HG03432 (cell line): ENCODE measurements around the gene ARHGAP40.

Experiments used
- ATAC-seq: cut with Tn5 transposase; IDR thresholded peaks from one replicate; pipeline ENCODE4 v1.9.1; 2021; ENCODE audit warnings: mild to moderate bottlenecking, moderate library complexity; ENCODE audit not compliant: unreplicated experiment

The ARHGAP40 gene

DNA sequence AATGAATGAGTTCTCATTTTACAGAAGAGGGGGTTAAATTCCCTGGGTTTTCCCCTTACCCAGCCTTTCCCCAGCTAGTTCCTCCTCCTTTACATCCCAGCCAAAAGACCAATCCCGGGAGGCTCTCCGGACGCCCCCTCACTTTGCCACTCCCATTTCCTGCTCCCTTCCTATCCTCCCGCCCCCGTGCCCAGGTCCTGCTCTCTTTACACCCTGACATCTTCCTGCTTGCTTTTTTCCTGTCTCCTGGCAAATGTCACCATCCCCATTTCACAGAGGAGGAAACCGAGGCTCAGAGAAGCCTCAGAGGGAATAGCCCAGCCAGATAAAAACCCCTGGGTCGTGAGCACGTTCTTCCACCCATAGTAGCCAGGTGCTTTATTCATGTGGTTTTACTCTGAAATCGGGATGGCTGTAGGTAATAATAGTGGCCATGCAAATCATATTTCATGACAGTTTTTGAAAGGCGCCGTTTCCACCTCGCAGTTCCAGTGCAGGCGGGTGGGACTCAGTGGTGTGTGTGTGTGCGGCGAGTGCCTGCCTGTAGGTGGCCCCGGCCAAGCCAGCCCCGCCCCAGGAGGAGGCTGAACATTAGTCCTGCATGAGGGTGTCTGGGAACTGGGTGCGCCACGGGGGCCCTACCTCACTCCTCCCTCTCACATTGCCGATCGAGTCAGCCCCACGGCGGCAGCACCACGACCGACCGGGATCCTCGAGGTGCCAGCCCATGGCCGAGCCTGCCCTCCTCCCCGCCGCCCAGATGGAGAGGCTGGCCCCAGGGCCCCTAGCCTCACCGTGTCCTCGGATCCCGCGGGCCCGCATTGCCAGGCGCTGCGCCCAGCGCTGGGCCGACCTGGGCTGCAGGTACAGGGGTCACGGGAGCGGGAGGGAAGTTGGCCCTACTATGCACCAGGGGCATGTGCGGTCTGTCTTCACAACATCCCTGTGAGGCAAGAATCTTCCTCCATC, at the start of gene ARHGAP40:
TSS of gene ARHGAP40 (plus strand) at position 594 of the 969 bp plus-strand sequence.
- peak; percentile 62 for ATAC-seq

DNA sequence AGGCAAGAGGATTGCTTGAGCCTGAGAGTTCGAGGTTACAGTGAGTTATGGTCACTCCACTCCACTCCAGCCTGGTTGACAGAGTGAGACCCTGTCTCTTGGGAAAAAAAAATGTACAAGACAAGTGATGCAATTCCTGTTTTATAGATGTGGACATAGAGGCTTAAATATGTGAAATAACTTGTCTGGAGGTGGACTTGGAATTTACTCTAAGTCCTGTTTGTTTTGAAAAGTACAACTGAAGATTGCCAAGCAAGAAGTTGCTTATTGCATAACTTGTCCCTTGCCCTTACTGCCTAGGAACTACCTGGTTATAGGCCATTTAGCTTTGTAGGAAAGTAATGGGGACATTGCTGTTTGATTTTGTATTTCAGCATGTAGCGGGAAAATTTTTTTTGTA, 46.6 kb upstream of the ARHGAP40 start:
- no peak for ATAC-seq

DNA sequence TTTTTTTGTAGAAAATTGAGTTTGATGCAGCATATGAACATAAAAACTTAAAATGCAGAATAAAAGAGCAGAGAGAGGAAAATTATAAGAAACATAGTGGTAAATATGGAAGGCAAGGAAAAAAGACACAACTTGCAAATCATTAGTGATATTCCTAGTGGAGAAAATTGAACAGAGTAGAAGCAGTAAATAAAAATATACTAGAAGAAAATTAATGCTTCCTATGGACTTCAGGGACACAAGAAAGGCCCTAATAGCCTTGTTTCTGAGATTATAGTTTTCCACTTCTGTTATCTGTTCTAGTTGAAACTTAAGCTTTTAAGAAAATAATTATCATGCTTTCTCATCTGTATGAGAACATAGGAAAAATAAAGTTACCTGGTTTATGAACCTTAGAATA, 46.2 kb upstream of the ARHGAP40 start:
- no peak for ATAC-seq

DNA sequence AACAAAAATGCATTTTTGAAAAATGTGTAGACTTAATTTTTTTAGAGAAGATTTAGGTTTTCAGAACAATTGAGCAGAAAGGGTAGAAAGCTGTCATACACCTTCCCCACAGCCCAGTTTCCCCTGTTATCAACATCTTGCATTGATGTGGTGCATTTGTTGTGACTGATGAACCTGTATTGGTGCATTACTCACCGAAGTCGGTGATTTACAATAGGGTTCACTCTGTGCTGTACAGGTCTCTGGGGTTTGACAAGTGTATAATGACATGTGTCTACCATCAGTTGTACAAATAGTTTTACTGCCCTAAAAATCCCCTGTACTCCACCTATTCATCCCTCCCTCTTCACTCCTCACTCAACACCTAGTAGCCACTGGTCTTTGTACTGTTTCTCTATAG, 44.4 kb upstream of the ARHGAP40 start:
- no peak for ATAC-seq

DNA sequence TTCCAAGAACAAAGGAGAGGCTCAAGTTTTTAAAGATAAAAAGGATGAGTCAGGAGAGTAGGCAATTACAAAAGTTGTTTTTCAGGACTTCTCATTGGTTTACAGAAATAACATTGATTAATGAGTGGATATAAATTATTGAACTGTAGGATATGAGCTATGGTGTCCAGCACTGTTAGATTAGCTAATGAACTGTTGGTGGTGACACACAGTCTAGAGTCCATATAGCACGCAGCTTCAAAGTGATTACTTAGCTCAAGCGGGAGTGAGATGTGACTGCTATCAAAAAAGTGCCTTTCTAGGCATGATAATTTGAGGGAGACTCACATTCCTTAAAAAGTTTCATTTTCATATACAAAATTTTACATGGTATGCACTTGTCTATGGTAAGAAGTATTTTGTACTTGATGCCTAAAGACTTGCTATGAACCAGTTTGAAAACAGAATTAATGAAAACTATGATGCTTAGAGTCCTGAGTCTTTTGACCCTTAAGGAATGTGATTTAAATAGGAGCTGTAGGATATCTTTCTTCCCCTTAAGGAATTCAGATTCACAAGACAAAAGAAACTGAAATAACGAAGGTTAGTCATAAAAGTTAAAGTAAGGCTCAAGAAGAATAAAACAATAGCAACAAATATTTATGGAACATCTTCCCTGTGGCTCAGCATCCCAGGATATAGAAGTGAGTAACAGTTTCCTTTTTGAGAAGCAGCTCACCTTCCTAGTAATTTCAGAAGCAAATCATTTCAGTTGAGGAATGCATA, 42.8 kb upstream of the ARHGAP40 start:
- ATAC-seq: no peak

DNA sequence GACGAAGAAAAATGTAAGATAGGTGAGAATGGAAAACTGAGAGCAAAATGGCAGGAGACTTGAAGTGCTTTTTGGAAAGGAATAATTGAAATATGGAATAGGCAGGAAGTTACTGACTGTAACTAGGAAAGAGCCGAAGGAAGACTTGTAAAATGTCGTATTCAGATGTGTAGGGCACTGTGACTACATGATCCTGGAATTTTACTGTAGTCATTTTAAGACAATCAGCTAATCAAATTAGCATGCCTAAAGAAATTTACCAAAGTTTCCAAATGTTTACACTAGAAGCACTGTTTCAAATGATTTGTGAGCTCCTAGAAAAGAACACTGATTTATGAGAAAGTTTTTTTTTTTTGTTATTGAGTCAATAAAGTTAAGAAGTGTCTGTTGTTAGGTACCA, 41.8 kb upstream of the ARHGAP40 start:
- ATAC-seq: no peak

DNA sequence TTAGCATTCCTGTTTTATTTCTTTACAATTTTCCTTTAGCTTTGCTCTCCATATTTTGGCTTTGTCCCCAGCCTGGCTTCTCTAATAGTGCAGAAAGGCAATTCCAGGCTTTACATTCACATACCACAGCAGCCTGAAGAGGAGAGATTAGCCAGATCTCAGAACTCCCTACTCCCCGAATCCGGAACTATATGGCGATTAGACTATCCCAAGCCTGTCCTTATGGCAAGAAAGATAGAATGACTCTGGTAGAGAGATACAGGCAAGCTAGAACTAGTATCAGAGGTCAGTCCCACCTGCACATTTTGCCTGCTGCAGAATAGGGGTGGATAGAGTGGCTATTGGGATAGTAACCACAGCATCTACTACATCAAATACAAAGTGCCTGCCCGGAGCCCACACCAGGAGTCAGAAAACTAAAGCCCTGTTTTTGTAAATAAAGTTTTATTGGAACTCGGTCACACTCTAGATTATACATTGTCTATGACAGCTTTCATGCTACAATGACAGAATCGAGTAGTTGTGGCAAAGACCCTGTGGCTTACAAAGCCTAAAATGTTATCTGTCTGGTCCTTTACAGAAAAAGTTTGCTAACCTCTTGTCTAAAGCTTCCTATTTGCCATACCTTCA, 37.7 kb upstream of the ARHGAP40 start:
- ATAC-seq: no peak

DNA sequence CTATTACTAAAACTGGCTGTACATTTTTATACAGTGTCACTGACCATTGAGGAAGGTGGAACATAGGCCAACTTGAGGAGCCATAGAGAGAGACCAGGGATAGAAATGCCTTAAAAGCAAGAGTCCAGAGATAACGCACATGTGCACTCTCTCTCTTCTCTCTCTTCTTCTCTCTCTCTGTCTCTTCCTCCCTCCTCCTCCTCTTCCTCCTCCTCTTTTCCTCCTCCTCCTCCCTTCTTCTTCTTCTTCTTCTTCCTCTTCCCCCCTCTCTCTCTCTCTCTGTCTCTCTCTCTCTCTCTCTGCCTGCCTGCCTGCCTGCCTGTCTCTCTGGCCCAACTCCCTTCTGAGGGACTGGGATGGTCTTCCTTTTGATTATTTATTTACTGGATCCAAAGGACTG, 36.9 kb upstream of the ARHGAP40 start:
- no peak for ATAC-seq

DNA sequence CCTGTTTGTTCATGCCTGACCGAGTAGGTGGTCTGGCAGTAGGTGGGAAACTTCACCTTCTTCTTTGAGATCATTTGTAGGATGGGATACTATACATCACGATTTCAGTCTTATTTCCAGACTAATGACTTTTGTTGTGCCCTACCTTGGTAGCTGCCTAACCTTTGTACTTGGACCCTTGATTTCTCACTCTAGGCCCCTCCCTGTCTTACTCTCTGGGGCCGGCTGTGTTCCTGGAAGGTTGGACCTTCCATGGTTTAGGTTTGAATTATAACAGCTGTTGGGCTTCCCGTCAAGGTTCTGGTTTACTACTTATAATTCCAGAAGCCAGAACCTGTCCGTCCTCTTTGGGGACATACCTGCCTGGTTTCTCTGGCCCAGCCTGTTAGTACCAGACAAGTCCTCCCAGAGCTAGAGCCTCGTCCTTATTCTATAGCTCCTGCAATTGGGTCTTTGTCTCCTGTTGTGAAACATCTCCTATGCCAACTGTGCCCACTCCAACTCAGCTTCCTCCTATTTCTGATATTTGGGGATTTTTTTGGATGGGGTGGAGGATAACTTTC, 35.5 kb upstream of the ARHGAP40 start:
- no peak for ATAC-seq

DNA sequence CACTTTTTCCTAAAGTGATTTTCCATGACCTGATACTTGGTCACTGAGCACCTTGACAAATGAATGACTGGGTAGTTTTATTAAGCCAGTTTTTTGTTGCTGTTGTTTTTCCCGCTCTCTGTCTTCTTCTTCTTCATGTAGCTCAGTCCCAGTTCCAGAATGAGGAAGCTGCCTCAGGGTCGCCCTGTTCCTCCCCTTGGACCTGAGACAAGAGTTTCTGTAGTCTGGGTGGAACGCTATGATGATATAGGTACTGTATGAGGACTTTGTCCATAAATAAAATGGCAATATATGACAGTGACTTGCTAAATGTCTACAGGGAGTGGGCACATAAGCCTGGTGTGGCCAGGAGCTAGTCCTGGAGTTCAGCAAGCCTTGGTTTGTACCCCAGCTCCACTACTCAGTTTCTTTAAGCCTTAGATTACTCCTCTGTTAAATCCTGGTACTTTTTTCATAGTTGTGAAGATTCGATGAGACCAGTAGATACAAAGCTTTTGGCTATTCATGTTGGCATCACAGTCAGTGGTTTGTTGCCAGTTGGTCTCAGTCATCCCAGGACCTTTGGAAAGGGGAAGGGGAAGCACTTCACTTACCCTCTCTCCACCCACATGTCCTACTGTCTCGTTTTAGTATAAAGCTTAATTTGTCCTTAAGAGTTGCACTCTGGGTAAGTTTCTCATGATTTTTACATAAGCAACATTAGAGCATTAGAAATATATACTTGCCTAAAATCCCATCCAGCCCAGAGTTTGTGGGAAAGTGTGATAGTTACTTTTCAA, 31.7 kb upstream of the ARHGAP40 start:
- ATAC-seq: no peak

DNA sequence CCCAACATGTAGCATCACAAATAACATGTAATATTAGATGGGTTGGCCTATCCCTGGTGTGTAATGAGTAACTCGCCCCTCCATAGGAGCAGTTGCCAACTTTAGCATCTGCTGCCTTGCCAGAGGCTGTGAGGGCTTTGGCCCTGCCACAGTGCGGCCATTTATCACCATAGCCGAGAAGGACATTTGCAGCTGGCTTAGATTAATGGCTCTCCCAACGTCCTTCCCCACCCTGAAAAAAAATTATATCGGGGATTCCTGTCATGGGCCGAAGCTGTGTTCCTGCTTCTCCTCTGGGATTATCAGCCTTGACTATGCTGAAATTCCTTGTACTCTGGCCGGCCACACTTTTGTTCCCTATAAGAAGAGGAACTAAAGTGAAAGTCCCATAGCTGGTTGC, 28.2 kb upstream of the ARHGAP40 start:
- ATAC-seq: no peak

DNA sequence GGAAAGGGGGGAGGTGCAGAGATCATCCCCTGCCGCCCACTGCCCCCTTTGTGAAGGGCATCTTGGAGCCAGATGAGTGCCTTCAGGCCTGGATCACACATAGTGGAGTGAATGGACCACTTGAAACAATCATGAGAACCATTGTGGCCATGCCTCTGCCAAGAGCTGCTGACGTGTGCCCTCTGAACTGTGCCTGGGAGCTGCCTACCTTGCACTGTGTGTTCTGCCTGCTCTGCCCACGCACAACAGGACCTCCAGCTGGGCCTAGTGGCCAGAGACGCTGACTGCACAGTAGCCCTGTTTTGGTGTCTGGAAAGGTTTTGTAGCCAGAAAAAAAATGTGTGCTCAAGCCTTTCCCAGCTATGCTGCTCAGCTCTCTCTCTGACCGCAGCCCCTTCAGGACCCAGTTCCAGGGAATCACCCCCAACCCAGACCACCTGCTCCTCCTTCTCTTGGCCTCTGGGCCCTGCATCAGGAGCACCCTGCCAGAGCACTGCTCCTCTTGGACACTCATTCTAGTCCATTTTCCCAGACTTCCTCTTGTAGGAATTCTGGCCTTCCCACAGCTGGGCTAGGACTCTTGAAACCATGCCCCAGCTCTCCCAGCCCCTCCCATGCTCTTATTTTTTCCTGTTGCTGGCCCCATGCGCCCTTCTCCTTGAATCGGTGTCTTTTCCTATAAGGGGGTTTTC, 22.2 kb upstream of the ARHGAP40 start:
- ATAC-seq: no peak

DNA sequence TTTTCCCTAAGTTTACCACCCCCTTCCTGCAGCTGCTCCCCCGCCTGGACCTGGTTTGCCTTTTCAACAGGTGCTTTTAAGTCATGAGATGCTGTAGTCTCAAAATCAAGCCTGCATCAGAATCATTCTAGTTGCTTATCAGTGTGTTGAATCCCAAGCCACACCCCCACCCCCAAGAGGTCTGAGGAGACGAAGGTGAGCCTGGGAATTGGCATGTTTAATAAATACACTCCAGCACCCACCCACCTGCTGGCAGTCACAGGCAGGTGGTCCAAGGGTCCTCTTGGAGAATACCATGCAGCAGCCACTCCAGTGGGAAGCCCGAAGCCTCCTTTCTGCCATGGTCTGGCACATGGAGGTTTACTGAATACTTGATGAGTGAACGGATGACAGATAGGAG, 21.7 kb upstream of the ARHGAP40 start:
- no peak for ATAC-seq

DNA sequence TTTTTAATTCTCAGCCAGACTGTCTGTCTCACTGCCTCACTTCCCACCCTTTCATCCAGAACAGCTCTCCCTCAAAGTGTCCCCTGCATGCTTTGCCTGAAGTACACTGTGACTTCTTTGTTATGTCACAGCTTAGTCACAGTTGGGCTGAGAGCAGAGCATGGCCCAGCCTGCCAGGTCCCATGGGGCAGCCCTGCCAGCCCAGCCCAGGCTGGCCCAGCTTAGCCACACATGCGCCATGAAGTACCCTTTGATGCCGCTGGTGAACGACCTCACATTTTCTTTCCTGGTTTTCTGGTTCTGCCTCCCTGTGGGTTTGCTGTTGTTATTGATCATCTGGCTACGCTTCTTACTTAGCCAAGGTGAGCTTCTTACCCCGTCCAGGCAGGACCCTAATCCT, 20.6 kb upstream of the ARHGAP40 start, which contains the start of gene ADIG:
TSS of gene ADIG (plus strand) at position 185 of the 400 bp plus-strand sequence. CDS start at position 239, 54 bp downstream.
- no peak for ATAC-seq

DNA sequence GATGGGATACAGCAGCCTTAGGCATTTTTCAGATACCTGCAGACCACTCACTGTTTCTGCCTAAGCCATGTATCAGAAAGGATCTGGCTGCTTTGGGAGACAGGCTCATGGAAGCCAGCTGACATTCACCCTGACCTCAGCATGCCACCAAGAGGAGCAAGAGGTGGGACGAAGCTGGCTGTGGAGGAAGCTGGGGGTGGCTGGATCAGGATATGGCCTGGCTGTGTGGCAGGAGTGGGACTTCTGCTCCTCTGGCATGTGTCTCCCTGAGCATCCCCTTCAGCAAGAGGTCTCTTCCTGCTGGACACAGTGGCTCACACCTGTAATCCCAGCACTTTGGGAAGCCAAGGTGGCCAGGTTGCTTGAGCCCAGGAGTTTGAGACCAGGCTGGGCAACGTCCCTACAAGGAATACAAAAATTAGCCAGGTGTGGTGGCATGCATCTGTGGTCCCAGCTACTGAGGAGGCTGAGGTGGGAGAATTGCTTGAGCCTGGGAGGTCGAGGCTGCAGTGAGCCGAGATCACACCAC, 19.7 kb upstream of the ARHGAP40 start:
- ATAC-seq: no peak

DNA sequence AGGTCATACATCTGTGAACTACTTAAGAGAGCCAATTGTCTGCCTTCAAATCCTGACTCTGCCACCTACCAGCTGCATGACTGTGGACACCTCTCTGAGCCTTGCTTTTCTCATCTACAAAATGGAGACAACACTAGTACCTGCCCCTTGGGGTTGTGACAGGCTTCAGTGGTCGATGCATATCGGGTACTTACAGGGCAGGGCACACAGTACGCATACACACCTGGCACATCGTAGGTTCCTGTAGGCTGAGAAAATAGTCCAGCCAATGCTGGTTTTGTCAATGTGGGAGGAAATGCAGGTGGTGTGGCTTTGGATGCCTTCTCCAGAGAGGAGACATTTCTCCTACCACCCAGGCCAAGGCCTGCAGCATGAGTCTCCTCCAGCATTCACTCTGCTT, 18.3 kb upstream of the ARHGAP40 start:
- ATAC-seq: no peak

DNA sequence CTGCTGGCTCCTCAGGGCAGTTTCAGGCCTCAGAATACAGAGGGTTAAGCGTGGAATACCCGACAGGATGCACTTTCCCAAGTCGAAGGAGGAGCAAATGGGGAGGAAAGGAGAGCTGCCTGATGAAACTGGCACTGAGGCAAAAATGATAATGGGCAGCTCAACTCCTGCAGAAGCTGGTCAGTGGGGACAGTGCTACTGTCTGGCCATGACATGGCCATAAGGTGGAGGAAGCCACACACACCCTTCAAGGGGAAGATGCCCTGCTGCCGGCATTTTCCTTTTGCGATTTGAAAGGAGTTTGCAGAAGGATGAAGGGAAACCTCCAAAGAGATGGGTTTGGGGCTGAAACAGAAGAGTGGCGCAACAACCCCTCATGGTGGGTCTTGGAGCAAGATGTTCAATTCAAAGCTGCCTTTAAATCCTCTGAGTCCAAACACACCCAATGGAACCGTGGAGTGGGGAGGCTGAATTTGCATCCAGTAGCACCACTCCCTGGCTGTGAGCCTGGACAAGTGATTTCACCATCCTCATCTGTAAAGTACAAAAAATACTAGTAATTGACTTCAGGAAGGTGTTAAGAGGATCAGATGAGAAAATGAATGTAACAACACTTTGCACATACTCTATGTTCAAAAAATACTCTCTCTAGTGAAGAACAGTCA, 17.4 kb upstream of the ARHGAP40 start:
- ATAC-seq: no peak

DNA sequence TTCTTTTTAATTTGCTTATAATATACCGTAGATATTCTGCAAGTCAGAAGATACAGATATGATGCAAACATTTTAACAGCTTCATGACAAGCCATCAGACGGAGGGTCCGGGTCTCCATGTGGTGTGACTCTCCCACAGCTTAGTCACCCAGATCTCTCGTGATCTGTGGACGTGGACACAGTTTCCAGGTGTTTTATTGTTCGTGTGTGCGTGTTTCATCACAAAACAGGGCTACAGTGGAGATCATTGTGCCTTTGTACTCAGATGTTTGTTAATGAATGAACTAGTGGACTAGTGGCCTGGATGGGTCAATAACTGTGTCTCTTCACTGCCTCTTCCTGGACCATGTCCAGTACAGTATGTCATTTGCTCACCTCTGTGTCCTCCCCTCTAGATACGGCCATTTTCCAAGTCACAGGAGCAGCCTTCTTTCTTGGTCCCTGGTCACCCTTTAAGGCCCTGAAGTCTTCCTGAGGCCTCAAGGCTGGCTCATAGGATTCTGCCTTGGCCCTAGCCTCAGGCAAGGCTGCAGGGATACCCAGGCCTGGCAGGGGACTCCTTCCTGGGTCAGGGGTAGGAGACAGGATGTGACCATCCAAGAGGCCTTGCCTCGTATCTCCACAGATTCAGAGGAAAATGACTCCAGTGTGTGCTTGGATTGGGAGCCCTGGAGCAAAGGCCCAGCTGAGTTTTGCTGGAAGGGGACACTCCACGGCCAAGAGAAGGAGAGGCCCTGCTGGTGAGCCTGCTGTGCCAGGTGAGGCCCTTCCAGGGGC, 16.0 kb upstream of the ARHGAP40 start:
- ATAC-seq: no peak
